Stimulated activated CD4-positive, alpha-beta T cell treated with anti-CD3 and anti-CD28 coated beads, Interleukin-12 subunit alpha, Interleukin-12 subunit beta, amount 100 ng/mL, for 4 hours (primary cell): ENCODE results near the gene TMCC3.
"Not testable (repeated sequence)": the region's sequence is repeated elsewhere in the genome, so short reads cannot be mapped to it uniquely, and the experiment has no call there.

ENCODE experiments used
- DNase-seq: peaks from one replicate; pipeline ENCODE4 v3.0.0-alpha.2; 2020

The TMCC3 gene

GRCh38 chr12:94650143-94651056, at the start of gene TMCC3:
Gene TMCC3 (minus strand): TSS chr12:94650557. CDS start chr12:94650430, 127 bp downstream.
- peak; percentile 20 for DNase-seq

GRCh38 chr12:94699801-94700200, 49.4 kb upstream of the TMCC3 start:
- no peak for DNase-seq

- DNase-seq, result no peak
These were observed 48.2 kb upstream of the TMCC3 start for GRCh38 chr12:94698578-94698977.

GRCh38 chr12:94697631-94698030, 47.3 kb upstream of the TMCC3 start:
- DNase-seq, result no peak

- DNase-seq, result no peak
These were observed 44.4 kb upstream of the TMCC3 start for GRCh38 chr12:94694732-94695131.

GRCh38 chr12:94692826-94693225, 42.5 kb upstream of the TMCC3 start:
- not testable (repeated sequence) for DNase-seq

- DNase-seq, result no peak
These were observed 39.9 kb upstream of the TMCC3 start for GRCh38 chr12:94690198-94690771.

GRCh38 chr12:94689646-94690036, 39.3 kb upstream of the TMCC3 start:
- no peak for DNase-seq

- no peak for DNase-seq
These were observed 38.8 kb upstream of the TMCC3 start for GRCh38 chr12:94689002-94689645.

- DNase-seq, result no peak
These were observed 37.5 kb upstream of the TMCC3 start for GRCh38 chr12:94687891-94688290.

- no peak for DNase-seq
These were observed 36.7 kb upstream of the TMCC3 start for GRCh38 chr12:94686834-94687628.

- no peak for DNase-seq
These were observed 34.2 kb upstream of the TMCC3 start for GRCh38 chr12:94684416-94685142.

- no peak for DNase-seq
These were observed 29.3 kb upstream of the TMCC3 start for GRCh38 chr12:94679554-94680195.

- no peak for DNase-seq
These were observed 28.5 kb upstream of the TMCC3 start for GRCh38 chr12:94678849-94679248.

GRCh38 chr12:94678379-94678778, 28.0 kb upstream of the TMCC3 start:
- no peak for DNase-seq

GRCh38 chr12:94677778-94678177, 27.4 kb upstream of the TMCC3 start:
- no peak for DNase-seq

GRCh38 chr12:94676922-94677321, 26.6 kb upstream of the TMCC3 start:
- no peak for DNase-seq

- no peak for DNase-seq
These were observed 25.8 kb upstream of the TMCC3 start for GRCh38 chr12:94676031-94676641.

- DNase-seq, result no peak
These were observed 24.5 kb upstream of the TMCC3 start for GRCh38 chr12:94674835-94675234.

- no peak for DNase-seq
These were observed 23.7 kb upstream of the TMCC3 start for GRCh38 chr12:94674051-94674451.

GRCh38 chr12:94673496-94673895, 23.1 kb upstream of the TMCC3 start:
- DNase-seq, result no peak
